ENCODE data around the gene PARD3B. TPM values are rescaled to one million over a fixed set of nuclear protein-coding genes. Genes with fewer than 3 reads are reported as not detected.

Gene PARD3B
- total RNA-seq, 1 experiment from 2014 or later = 3.6 TPM

- TF ChIP-seq CTCF (IDR thresholded peaks at IDR 0.05) = no peak
- no peak for TF ChIP-seq SIN3A (IDR thresholded peaks at IDR 0.05; ENCODE audit: borderline replicate concordance, insufficient read depth, low read depth, low read length)
- no peak for TF ChIP-seq TCF7L2 (IDR thresholded peaks at IDR 0.05; ENCODE audit: low read depth, low read length)
- no peak for TF ChIP-seq REST (IDR thresholded peaks at IDR 0.05; ENCODE audit: insufficient read depth in 1 of 2, low read depth in 2 of 2, low read length in 1 of 2)
- TF ChIP-seq POLR2AphosphoS5 (IDR thresholded peaks at IDR 0.05; ENCODE audit: low read depth, low read length) = no peak
- ATAC-seq (no peak), DNase-seq (ENCODE audit: low read depth, low spot score) (no peak)
- H3K4me1 ChIP-seq (ENCODE audit: control insufficient read depth, insufficient read depth, low read length) = no peaks in the 10 kb centered on the region
- no peaks in the 10 kb centered on the region for H3K36me3 ChIP-seq (ENCODE audit: control insufficient read depth, insufficient read depth, low read length)
- H3K4me3 ChIP-seq (ENCODE audit: low read depth in 2 of 2, low read length in 2 of 2) = no peak overlapping the region
- no peaks in the 10 kb centered on the region for H3K27me3 ChIP-seq (ENCODE audit: control insufficient read depth, insufficient read depth, low read length)
- intact Hi-C loops (cut with micrococcal nuclease; ENCODE audit: unreplicated experiment) (no loop called here), in situ Hi-C loops (cut with HindIII; ENCODE audit: low pct_unique_long_range_greater_than_20kb, low sequenced_read_pairs) (no loop called here)
- H3K9me3 ChIP-seq (ENCODE audit: control insufficient read depth, insufficient read depth, low read depth, low read length) = no peaks in the 10 kb centered on the region
- ChIA-PET POLR2A (no interaction called here), CTCF (no interaction called here)
- BruUV-seq (replicated peaks) = no TSS peak
- no peak overlapping the region for H3K27ac ChIP-seq (ENCODE audit: low read length)
Observed at GRCh38 chr2:204652063-204652462, 106.8 kb downstream of the PARD3B start.

GRCh38 chr2:204654669-204655068, 109.4 kb downstream of the PARD3B start:
- no peaks in the 10 kb centered on the region for H3K4me1 ChIP-seq (ENCODE audit: control insufficient read depth, insufficient read depth, low read length)
- no peaks in the 10 kb centered on the region for H3K36me3 ChIP-seq (ENCODE audit: control insufficient read depth, insufficient read depth, low read length)
- ChIA-PET CTCF (interaction anchor here (0.6 kb wide), 1 partner anchor 55 kb away, joined by 4 read pairs; no protein-coding TSS in a partner anchor), POLR2A (no interaction called here)
- no peaks in the 10 kb centered on the region for H3K9me3 ChIP-seq (ENCODE audit: control insufficient read depth, insufficient read depth, low read depth, low read length)
- in situ Hi-C loops (cut with HindIII; ENCODE audit: low pct_unique_long_range_greater_than_20kb, low sequenced_read_pairs) (no loop called here), intact Hi-C loops (cut with micrococcal nuclease; ENCODE audit: unreplicated experiment) (no loop called here)
- DNase-seq (ENCODE audit: low read depth, low spot score) = no peak
- H3K27ac ChIP-seq (ENCODE audit: low read length) = no peak overlapping the region
- H3K4me3 ChIP-seq (ENCODE audit: low read depth in 2 of 2, low read length in 2 of 2) = no peak overlapping the region
- no peaks in the 10 kb centered on the region for H3K27me3 ChIP-seq (ENCODE audit: control insufficient read depth, insufficient read depth, low read length)
- BruUV-seq (replicated peaks) = no TSS peak
- TF ChIP-seq POLR2AphosphoS5 (IDR thresholded peaks at IDR 0.05; ENCODE audit: low read depth, low read length) (no peak), REST (IDR thresholded peaks at IDR 0.05; ENCODE audit: insufficient read depth in 1 of 2, low read depth in 2 of 2, low read length in 1 of 2) (no peak), CTCF (IDR thresholded peaks at IDR 0.05) (no peak), SIN3A (IDR thresholded peaks at IDR 0.05; ENCODE audit: borderline replicate concordance, insufficient read depth, low read depth, low read length) (no peak), TCF7L2 (IDR thresholded peaks at IDR 0.05; ENCODE audit: low read depth, low read length) (no peak)
- no peak for ATAC-seq

Measured in Panc1 (cell line).